ENCODE measurements around the gene FASN. TPM values are rescaled to one million over a fixed set of nuclear protein-coding genes. Genes with fewer than 3 reads are reported as not detected.

The FASN gene
- total RNA-seq, 2 experiments from 2014 or later: 302 to 305 TPM

- CTCF ChIA-PET: interaction anchor here (1.3 kb wide), 1 partner anchor 44 kb away, joined by 3 read pairs; the partner anchor contains the start of gene FASN
- POLR2A ChIA-PET: interaction anchor here (0.6 kb wide), 1 partner anchor 329 kb away, joined by 8 read pairs; no protein-coding TSS in a partner anchor
Observed at GRCh38 chr17:82054351-82055022, 43.5 kb downstream of the FASN start.

GRCh38 chr17:82053556-82054263, 44.3 kb downstream of the FASN start:
- ChIA-PET POLR2A (interaction anchor here (0.6 kb wide), 1 partner anchor 328 kb away, joined by 8 read pairs; no protein-coding TSS in a partner anchor), CTCF (interaction anchor here (1.3 kb wide), 1 partner anchor 45 kb away, joined by 3 read pairs; the partner anchor contains the start of gene FASN)

- ChIA-PET POLR2A (no interaction called here), CTCF (no interaction called here)
Observed at GRCh38 chr17:82053130-82053529, 44.9 kb downstream of the FASN start.

- POLR2A ChIA-PET: interaction anchor here (0.6 to 1.1 kb wide), 2 partner anchors 21 to 185 kb away, joined by 3 read pairs; partner anchors contain the start of gene RAC3
- CTCF ChIA-PET: interaction anchor here (1.0 to 1.9 kb wide), 2 partner anchors 13 to 33 kb away, joined by 3 to 5 read pairs; partner anchors contain the start of gene DUS1L
Observed at GRCh38 chr17:82052638-82053059, 45.4 kb downstream of the FASN start.

- POLR2A ChIA-PET: interaction anchor here (0.6 to 1.1 kb wide), 2 partner anchors 21 to 184 kb away, joined by 3 read pairs; partner anchors contain the start of gene RAC3
Observed at GRCh38 chr17:82051776-82052637, 46.0 kb downstream of the FASN start, which contains the start of the genes GPS1 and RFNG. Gene GPS1 (plus strand): TSS chr17:82051898. CDS start chr17:82051932, 34 bp downstream. Gene RFNG (minus strand): TSS chr17:82051811. CDS start chr17:82051766, 45 bp downstream.

GRCh38 chr17:82050761-82051641, 47.0 kb downstream of the FASN start:
- POLR2A ChIA-PET: interaction anchor here (1.0 kb wide), 1 partner anchor 13 kb away, joined by 3 read pairs; the partner anchor contains the start of gene DCXR
- CTCF ChIA-PET: interaction anchor here (0.9 to 1.9 kb wide), 2 partner anchors 15 to 16 kb away, joined by 3 to 5 read pairs; partner anchors contain the start of gene DUS1L

More at GRCh38 chr17:82051776-82052637, 46.0 kb downstream of the FASN start, which contains the start of the genes GPS1 and RFNG:
- CTCF ChIA-PET: interaction anchor here (1.0 to 1.9 kb wide), 2 partner anchors 14 to 32 kb away, joined by 3 to 5 read pairs; partner anchors contain the start of gene DUS1L

GRCh38 chr17:82050152-82050760, 47.8 kb downstream of the FASN start:
- ChIA-PET CTCF (interaction anchor here (0.9 to 1.6 kb wide), 3 partner anchors 13 to 49 kb away, joined by 3 read pairs; partner anchors contain the start of gene DCXR), POLR2A (interaction anchor here (1.0 kb wide), 2 partner anchors 13 kb away, joined by 3 read pairs; partner anchors contain the start of gene DCXR)

GRCh38 chr17:82049521-82049971, 48.5 kb downstream of the FASN start:
- CTCF ChIA-PET: interaction anchor here (1.0 to 1.6 kb wide), 2 partner anchors 12 to 49 kb away, joined by 3 read pairs; partner anchors contain the start of gene DCXR
- POLR2A ChIA-PET: interaction anchor here (1.0 kb wide), 1 partner anchor 12 kb away, joined by 3 read pairs; the partner anchor contains the start of gene DCXR

- CTCF ChIA-PET: interaction anchor here (1.0 to 1.6 kb wide), 2 partner anchors 12 to 50 kb away, joined by 3 read pairs; partner anchors contain the start of gene DCXR
- POLR2A ChIA-PET: interaction anchor here (1.0 kb wide), 1 partner anchor 11 kb away, joined by 3 read pairs; the partner anchor contains the start of gene DCXR
Observed at GRCh38 chr17:82049106-82049505, 48.9 kb downstream of the FASN start.

GRCh38 chr17:82048571-82048971, 49.5 kb downstream of the FASN start:
- ChIA-PET POLR2A (no interaction called here), CTCF (interaction anchor here (0.7 kb wide), 1 partner anchor 10 kb away, joined by 3 read pairs; no protein-coding TSS in a partner anchor)

- ChIA-PET POLR2A (no interaction called here), CTCF (interaction anchor here (0.7 kb wide), 1 partner anchor 9 kb away, joined by 3 read pairs; no protein-coding TSS in a partner anchor)
Observed at GRCh38 chr17:82047914-82048570, 50.0 kb downstream of the FASN start.

GRCh38 chr17:82047379-82047778, 50.7 kb downstream of the FASN start:
- ChIA-PET CTCF (no interaction called here), POLR2A (no interaction called here)

- CTCF ChIA-PET: interaction anchor here (1.7 kb wide), 1 partner anchor 10 kb away, joined by 5 read pairs; the partner anchor contains the start of gene DCXR
- POLR2A ChIA-PET: no interaction called here
Observed at GRCh38 chr17:82046903-82047302, 51.1 kb downstream of the FASN start.

- POLR2A ChIA-PET: no interaction called here
- CTCF ChIA-PET: interaction anchor here (1.7 kb wide), 1 partner anchor 9 kb away, joined by 5 read pairs; the partner anchor contains the start of gene DCXR
Observed at GRCh38 chr17:82045936-82046484, 52.0 kb downstream of the FASN start.

GRCh38 chr17:82043507-82043906, 54.5 kb downstream of the FASN start:
- ChIA-PET CTCF (no interaction called here), POLR2A (no interaction called here)

GRCh38 chr17:82042649-82043048, 55.4 kb downstream of the FASN start:
- POLR2A ChIA-PET: no interaction called here
- CTCF ChIA-PET: no interaction called here

All from activated CD8-positive, alpha-beta memory T cell treated with anti-CD3 and anti-CD28 coated beads for 36 hours (primary cell).